B cell (primary cell): Measurements from ENCODE around the gene GBP5. TPM values are rescaled to one million over a fixed set of nuclear protein-coding genes. Genes with fewer than 3 reads are reported as not detected.

Source experiments
- ATAC-seq: fragments of 200-7000 bp; cut with Tn5 transposase; one replicate; pipeline ENCODE4 v1.10.0; 2021; ENCODE audit warnings: low read depth, mild to moderate bottlenecking, moderate number of reproducible peaks, moderate library complexity
- CTCF ChIA-PET: fragments of 350-600 bp; sonication (Branson Sonifier 250); formaldehyde crosslinking; loops from one replicate; lab custom pipeline; 2021; ENCODE audit warnings: antibody characterized with exemption, inconsistent platforms; lab: Charles Lee
- POLR2A ChIA-PET: fragments of 350-600 bp; sonication (Branson Sonifier 250); formaldehyde crosslinking; loops from one replicate; lab custom pipeline; 2021; ENCODE audit warnings: antibody characterized with exemption; lab: Charles Lee
- DNase-seq: peaks from one replicate; pipeline ENCODE4 v3.0.0; 2013
- H2AFZ ChIP-seq: 2 replicates; pipeline ENCODE4 v1.6.1; 2012; ENCODE audit warnings: mild to moderate bottlenecking, low read depth, low read length; ENCODE audit not compliant: insufficient read depth, poor library complexity, severe bottlenecking
- H3K27ac ChIP-seq, 2 donors: 1 replicate in 1 of 2; 2 replicates in 1 of 2; pipeline ENCODE4 v1.5.1; 2012 to 2013; ENCODE audit warnings: low read length in 2 of 2, mild to moderate bottlenecking in 2 of 2, moderate library complexity in 1 of 2
- H3K27me3 ChIP-seq, 4 experiments: fragments of 200-600 bp in 1 of 4; sonication (generic) in 1 of 4; replicated peaks in 1 of 4; 1 replicate in 2 of 4; 2 replicates in 2 of 4; pipeline versions ENCODE4 v1.6.1 to v1.7.0; 2013 to 2016; ENCODE audit warnings: low read length in 3 of 4, mild to moderate bottlenecking in 2 of 4, mixed read lengths in 1 of 4, moderate library complexity in 1 of 4; ENCODE audit not compliant: insufficient read depth in 4 of 4, control insufficient read depth in 3 of 4; ENCODE audit errors: control extremely low read depth in 1 of 4
- H3K36me3 ChIP-seq, 2 experiments: replicated peaks in 1 of 2; 1 replicate in 1 of 2; 2 replicates in 1 of 2; pipeline versions ENCODE4 v1.6.1 to v1.7.1; 2013; ENCODE audit warnings: low read length in 1 of 2; ENCODE audit not compliant: insufficient read depth in 2 of 2, control insufficient read depth in 1 of 2; ENCODE audit errors: control extremely low read depth in 1 of 2, extremely low read depth in 1 of 2
- H3K4me1 ChIP-seq, 2 donors: fragments of 200-600 bp in 1 of 2; sonication (generic) in 1 of 2; 1 replicate in 1 of 2; 2 replicates in 1 of 2; pipeline versions ENCODE4 v1.5.1 to v1.6.1; 2013 to 2017; ENCODE audit warnings: low read length in 2 of 2; ENCODE audit not compliant: control insufficient read depth in 2 of 2, insufficient read depth in 2 of 2
- H3K4me2 ChIP-seq: replicated peaks from 2 replicates; pipeline ENCODE3; 2012; ENCODE audit warnings: mild to moderate bottlenecking, low read depth, low read length; ENCODE audit not compliant: poor library complexity, severe bottlenecking
- H3K4me3 ChIP-seq, 5 experiments: fragments of 200-600 bp in 1 of 5; sonication (generic) in 1 of 5; 1 replicate in 3 of 5; 2 replicates in 2 of 5; pipeline versions ENCODE4 v1.5.1 to v1.7.0; 2011 to 2016; ENCODE audit warnings: low read length in 4 of 5, mild to moderate bottlenecking in 4 of 5, low read depth in 2 of 5, control low read depth in 1 of 5, moderate library complexity in 1 of 5; ENCODE audit not compliant: insufficient read depth in 1 of 5; ENCODE audit errors: control extremely low read depth in 1 of 5, extremely low read depth in 1 of 5
- H3K79me2 ChIP-seq: fragments of 200-600 bp; sonication (generic); one replicate; pipeline ENCODE4 v1.6.0; 2016; ENCODE audit warnings: low read length; ENCODE audit not compliant: control insufficient read depth, insufficient read depth
- H3K9ac ChIP-seq: fragments of 200-600 bp; sonication (generic); 2 replicates; pipeline ENCODE4 v1.6.1; 2017; ENCODE audit warnings: mild to moderate bottlenecking, low read length, moderate library complexity
- H3K9me3 ChIP-seq, 3 donors: one replicate each; pipeline versions ENCODE4 v1.6.1 to v1.7.1; 2013; ENCODE audit warnings: low read length in 2 of 3; ENCODE audit not compliant: control insufficient read depth in 2 of 3, insufficient read depth in 1 of 3; ENCODE audit errors: control extremely low read depth in 1 of 3
- H4K20me1 ChIP-seq: 2 replicates; pipeline ENCODE4 v1.6.0; 2012; ENCODE audit warnings: mild to moderate bottlenecking, low read length; ENCODE audit not compliant: insufficient read depth, control insufficient read depth, poor library complexity, severe bottlenecking
- H3K27ac Mint-ChIP-seq: one replicate; pipeline ENCODE4 v1.8.0; 2021; ENCODE audit warnings: mixed read lengths
- H3K27me3 Mint-ChIP-seq: one replicate; pipeline ENCODE4 v1.8.0; 2021; ENCODE audit warnings: mixed read lengths
- H3K4me1 Mint-ChIP-seq: one replicate; pipeline ENCODE4 v1.8.0; 2021; ENCODE audit warnings: mixed read lengths
- H3K4me3 Mint-ChIP-seq: one replicate; pipeline ENCODE4 v1.8.0; 2021; ENCODE audit warnings: mixed read lengths
- H3K9me3 Mint-ChIP-seq: one replicate; pipeline ENCODE4 v1.8.0; 2022; ENCODE audit warnings: mixed read lengths; ENCODE audit not compliant: insufficient read depth
- EZH2 ChIP-seq: IDR thresholded peaks from 2 replicates; pipeline ENCODE4 v1.6.1; 2012; ENCODE audit warnings: borderline replicate concordance, low read depth, mild to moderate bottlenecking, moderate library complexity, low read length; ENCODE audit not compliant: insufficient read depth, poor library complexity, severe bottlenecking
- WGBS: methylation state at CpG from one replicate; pipeline ENCODE4 v1.1.5; 2013; ENCODE audit warnings: missing lambda C conversion rate; ENCODE audit not compliant: insufficient coverage; 5-methylcytosine and 5-hydroxymethylcytosine counted together
- intact Hi-C: fragments of 100-400 bp; cut with micrococcal nuclease; formaldehyde crosslinking; loops from one replicate; pipeline ENCODE4 v1.10.0; 2022
- polyA plus RNA-seq: library from polyadenylated mRNA; depleted of rRNA; stranded (reverse); fragments of >200 nt; gene quantifications from 2 replicates; pipeline ENCODE4 v1.2.3, GENCODE V29; 2012
- total RNA-seq, 2 donors: library from RNA; stranded (reverse); fragments of 120-200 nt in 1 of 2; gene quantifications; 1 replicate in 1 of 2; 2 replicates in 1 of 2; pipeline versions ENCODE4 v1.2.3 to v1.2.4, GENCODE V29; 2013 to 2022
- TF ChIP-seq, protein P1 (sequence below): fragments of 200-600 bp; IDR thresholded peaks from one replicate; pipeline ENCODE4 v1.8.0; 2022; ENCODE audit warnings: antibody characterized with exemption, mild to moderate bottlenecking

Gene GBP5
- total and polyA plus RNA-seq, 2 donors (not counting 1 experiment from before 2014, with no cell fraction given) = 17.6 to 25.2 TPM

DNA sequence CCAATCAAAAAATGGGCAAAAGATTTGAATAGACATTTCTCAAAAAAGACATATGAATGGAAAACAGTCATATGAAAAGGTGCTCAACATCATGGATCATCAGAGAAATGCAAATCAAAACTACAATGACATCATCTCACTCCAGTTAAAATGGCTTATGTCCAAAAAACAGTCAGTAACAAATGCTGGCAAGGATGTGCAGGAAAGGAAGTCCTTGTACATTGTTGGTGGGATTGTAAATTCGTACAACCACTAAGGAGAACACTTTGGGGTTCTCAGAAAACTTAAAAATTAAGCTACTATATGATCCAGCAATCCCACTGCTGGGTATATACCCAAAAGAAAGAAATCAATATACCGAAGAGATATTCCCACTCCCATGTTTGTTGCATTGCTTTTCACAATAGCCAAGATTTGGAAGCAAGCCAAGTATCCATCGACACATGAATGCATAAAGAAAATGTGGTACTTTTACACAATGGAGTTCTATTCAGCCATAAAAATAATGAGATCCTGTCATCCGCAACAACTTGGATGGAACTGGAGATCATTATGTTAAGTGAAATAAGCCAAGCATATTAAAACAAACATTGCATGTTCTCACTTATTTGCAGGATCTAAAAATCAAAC lies 17.9 kb downstream of the GBP5 start:
- TF ChIP-seq, protein P1, sequence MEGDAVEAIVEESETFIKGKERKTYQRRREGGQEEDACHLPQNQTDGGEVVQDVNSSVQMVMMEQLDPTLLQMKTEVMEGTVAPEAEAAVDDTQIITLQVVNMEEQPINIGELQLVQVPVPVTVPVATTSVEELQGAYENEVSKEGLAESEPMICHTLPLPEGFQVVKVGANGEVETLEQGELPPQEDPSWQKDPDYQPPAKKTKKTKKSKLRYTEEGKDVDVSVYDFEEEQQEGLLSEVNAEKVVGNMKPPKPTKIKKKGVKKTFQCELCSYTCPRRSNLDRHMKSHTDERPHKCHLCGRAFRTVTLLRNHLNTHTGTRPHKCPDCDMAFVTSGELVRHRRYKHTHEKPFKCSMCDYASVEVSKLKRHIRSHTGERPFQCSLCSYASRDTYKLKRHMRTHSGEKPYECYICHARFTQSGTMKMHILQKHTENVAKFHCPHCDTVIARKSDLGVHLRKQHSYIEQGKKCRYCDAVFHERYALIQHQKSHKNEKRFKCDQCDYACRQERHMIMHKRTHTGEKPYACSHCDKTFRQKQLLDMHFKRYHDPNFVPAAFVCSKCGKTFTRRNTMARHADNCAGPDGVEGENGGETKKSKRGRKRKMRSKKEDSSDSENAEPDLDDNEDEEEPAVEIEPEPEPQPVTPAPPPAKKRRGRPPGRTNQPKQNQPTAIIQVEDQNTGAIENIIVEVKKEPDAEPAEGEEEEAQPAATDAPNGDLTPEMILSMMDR = no peak
- TF ChIP-seq EZH2 = no peak
- no peaks in the 10 kb centered on the region for H3K79me2 ChIP-seq
- peaks cover 10% of the 10 kb centered on the region for H3K9me3 Mint-ChIP-seq
- H3K36me3 ChIP-seq = peaks cover 0 to 3% of the 10 kb centered on the region in 2 experiments
- ATAC-seq (no peak), DNase-seq (no peak)
- peaks cover 10% of the 10 kb centered on the region for H3K4me1 Mint-ChIP-seq
- intact Hi-C loops = no loop called here
- H3K4me3 ChIP-seq = no peak overlapping the region
- no peak overlapping the region for H3K27ac Mint-ChIP-seq
- no peaks in the 10 kb centered on the region for H3K27me3 ChIP-seq
- H3K27ac ChIP-seq = no peak overlapping the region
- POLR2A ChIA-PET = no interaction called here
- H3K9ac ChIP-seq = no peak overlapping the region
- peaks cover 0 to 6% of the 10 kb centered on the region in 2 donors for H3K4me1 ChIP-seq
- H3K9me3 ChIP-seq = peaks cover 4 to 10% (median 9%) of the 10 kb centered on the region in 3 donors
- no peak overlapping the region for H3K4me2 ChIP-seq
- H3K27me3 Mint-ChIP-seq = no peaks in the 10 kb centered on the region
- no peaks in the 10 kb centered on the region for H4K20me1 ChIP-seq
- no peak overlapping the region for H3K4me3 Mint-ChIP-seq
- H2AFZ ChIP-seq = no peak overlapping the region
- CTCF ChIA-PET = no interaction called here
- no CpG with 5 or more reads among the region's 4 CpGs for WGBS

DNA sequence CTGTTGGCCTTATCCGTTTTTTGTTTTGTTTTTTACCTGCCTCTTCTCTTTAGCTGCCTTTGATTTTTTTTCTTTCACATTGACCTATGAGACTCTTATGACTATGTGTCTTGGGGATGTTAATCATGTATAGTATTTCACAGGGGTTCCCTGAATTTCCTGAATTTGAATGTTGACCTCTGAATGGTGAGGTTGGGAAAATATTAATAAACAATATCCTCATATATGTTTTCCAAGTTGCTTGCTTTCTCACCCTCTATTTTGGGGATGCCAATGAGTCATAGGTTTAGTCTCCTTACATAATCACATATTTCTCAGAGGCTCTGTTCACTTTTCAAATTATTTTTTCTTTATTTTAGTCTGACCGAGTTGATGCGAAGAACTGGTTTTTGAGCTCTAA lies 29.6 kb downstream of the GBP5 start:
- CTCF ChIA-PET = no interaction called here
- no peak for TF ChIP-seq EZH2
- TF ChIP-seq, protein P1 = no peak

More for the DNA sequence above, 29.6 kb downstream of the GBP5 start:
- Histone ChIP-seq H3K4me1 (no peaks in the 10 kb centered on the region), H3K36me3 (no peaks in the 10 kb centered on the region), H3K27me3 (no peaks in the 10 kb centered on the region), H3K9ac (no peak overlapping the region), H2AFZ (no peak overlapping the region), H3K79me2 (no peaks in the 10 kb centered on the region), H3K9me3 (no peaks in the 10 kb centered on the region), H4K20me1 (no peaks in the 10 kb centered on the region), H3K4me2 (no peak overlapping the region), H3K27ac (no peak overlapping the region), H3K4me3 (no peak overlapping the region)
- POLR2A ChIA-PET = no interaction called here
- ATAC-seq (no peak), DNase-seq (no peak)
- Mint-ChIP-seq H3K4me1 (peaks cover 1% of the 10 kb centered on the region), H3K4me3 (no peak overlapping the region), H3K27me3 (peaks cover 6% of the 10 kb centered on the region), H3K9me3 (peaks cover 8% of the 10 kb centered on the region), H3K27ac (no peak overlapping the region)
- intact Hi-C loops = no loop called here
- no CpG with 5 or more reads among the region's 3 CpGs for WGBS
